ENCODE results near the gene GPR84.
"Not testable (repeated sequence)": the region's sequence is repeated elsewhere in the genome, so short reads cannot be mapped to it uniquely, and the experiment has no call there.

GPR84 gene

GRCh38 chr12:54355104-54355815 is 9.0 kb downstream of the GPR84 start:
- DNase-seq (ENCODE audit: low read depth), result no peak

DNA sequence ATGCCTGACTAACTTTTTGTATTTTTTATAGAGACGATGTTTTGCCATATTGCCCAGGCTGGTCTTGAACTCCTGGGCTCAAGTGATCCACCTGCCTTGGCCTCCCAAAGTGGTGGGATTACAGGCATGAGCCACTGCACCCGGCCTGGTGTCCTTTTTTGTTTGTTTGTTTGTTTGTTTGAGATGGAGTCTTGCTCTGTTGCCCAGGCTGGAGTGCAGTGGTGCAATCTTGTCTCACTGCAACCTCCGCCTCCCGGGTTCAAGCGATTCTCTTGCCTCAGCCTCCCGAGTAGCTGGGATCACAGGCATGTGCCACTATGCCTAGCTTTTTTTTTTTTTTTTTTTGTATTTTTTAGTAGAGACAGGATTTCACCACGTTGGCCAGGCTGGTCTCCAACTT is 10.0 kb downstream of the GPR84 start:
- DNase-seq (ENCODE audit: low read depth), result not testable (repeated sequence)

- no peak for DNase-seq (ENCODE audit: low read depth)
These were observed 11.1 kb downstream of the GPR84 start for GRCh38 chr12:54352891-54353874.

DNA sequence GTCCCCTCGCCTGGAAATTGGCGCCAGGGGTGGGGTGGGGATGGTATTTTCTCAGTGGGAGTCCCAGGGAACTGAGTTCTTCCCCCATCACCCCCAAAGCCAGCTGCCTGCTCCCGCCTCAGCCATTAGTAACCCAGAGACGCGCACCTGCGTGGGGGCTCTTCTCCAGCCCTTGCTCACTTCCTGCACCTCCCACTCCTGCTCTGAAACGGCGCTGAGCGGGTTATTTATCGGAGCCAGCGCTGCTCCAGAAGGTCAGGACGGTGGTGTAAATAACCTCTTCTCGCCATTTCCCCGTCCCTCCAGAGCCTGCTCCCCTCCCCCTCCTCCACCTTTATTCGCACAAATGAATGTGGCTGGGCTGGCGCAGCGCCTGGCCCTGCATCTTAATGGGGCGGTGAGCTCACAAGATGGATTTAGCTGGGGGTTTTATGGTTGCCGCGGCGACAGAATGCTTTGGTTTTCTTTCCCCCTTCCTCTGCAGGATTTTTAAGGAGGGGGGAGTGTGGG is 12.2 kb downstream of the GPR84 start:
- peak; percentile 27 for DNase-seq (ENCODE audit: low read depth)

DNA sequence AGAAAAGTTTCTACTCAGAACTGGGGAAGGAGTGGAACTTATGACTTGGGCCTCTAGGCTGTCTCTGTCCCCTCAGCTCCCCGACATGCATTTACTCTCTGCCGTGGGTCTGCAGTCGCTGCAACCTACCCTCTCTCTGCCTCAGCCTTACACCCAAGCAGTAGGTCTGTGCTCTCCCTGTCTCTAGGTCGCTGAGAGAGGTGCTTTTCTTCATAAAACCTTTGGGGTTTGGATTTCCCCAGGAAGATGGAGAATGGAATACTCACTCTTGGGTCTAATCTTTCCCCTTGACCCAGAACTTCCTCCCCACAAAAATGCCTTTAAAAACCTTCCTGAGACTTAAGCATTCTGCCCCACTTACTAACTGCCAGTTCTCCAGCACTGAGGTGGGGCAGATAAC is 12.9 kb downstream of the GPR84 start:
- no peak for DNase-seq (ENCODE audit: low read depth)

GRCh38 chr12:54350743-54351142 is 13.5 kb downstream of the GPR84 start:
- no peak for DNase-seq (ENCODE audit: low read depth)

GRCh38 chr12:54349679-54350078 is 14.6 kb downstream of the GPR84 start:
- DNase-seq (ENCODE audit: low read depth), result no peak

DNA sequence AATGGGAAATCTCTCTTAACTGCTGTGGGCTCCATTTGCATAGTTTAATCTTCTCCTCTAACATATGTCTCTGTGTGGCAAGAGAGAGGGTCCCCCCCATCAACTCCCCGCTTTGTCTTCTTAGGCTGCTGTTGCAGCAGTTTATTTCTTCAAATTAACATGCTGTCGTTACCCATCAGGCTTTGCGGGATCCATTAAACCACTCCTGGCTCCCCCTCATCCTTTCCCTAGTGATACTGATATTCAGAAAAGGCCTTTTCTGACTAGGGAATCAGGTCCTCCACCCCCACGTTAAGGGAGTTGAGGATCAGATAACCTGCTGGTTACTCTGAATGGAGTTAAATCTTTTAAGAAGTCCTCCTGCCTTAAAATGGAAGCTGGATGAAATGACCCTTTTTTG is 15.2 kb downstream of the GPR84 start:
- no peak for DNase-seq (ENCODE audit: low read depth)

DNA sequence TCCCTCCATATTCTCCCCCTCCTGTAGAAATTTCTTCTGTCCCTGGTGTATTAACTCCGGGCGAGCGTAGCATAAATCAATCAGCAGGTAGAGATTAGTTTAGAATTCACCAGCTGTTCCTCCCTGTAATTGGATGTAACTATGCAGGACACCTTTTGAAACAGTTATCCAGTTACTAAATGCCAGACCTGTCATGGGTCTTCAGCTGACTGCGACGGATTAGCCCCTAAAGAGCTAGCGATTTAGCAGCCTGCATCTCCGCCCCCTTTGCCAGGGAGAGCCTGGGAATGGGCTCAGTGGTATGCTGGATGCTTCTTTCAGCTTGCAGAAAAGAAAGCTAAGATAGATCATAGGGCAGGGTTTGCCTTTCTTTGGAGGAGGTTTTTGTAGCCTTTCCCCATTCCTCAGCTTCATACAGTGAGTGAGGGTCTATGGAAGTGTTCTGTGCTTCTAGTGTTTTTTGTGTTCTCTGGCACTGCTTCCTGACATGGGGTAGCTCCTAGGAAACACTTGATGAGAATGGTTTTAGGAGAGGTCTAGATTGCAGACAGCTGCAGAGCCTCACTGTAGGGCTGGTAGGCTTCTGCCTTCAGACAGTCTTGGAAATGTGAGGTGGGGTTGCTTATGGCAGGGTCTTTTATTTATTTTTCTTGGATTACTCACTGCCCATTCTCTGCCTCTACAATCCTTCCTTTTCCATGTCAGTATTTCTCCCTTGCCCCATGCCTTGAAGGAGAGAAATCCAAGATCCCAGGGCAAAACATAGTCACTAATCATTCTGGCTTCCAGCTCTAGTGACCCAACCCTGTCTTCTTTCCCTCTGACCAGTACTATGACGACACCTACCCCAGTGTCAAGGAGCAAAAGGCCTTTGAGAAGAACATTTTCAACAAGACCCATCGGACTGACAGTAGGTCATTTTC is 22.6 kb downstream of the GPR84 start:
- DNase-seq (ENCODE audit: low read depth), result no peak

DNA sequence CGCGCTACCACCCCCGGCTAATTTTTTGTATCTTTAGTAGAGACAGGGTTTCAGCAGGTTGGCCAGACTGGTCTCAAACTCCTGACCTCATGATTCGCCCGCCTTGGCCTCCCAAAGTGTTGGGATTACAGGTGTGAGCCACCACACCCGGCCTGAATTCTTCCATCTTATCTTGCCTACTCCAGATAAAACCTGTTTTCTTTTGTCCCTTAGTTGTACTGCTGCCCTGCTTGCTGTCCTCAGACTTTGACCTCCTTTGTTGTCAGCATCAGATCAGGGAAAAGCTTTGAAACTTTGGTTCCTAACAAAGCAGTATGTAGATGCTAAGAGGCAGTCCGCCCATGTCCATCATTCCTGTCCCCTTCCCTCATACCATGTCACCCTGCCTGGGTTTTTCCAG is 23.4 kb downstream of the GPR84 start:
- DNase-seq (ENCODE audit: low read depth), result no peak

- DNase-seq (ENCODE audit: low read depth), result no peak
These were observed 25.5 kb downstream of the GPR84 start for GRCh38 chr12:54338698-54339296.

- DNase-seq (ENCODE audit: low read depth), result no peak
These were observed 26.2 kb downstream of the GPR84 start for GRCh38 chr12:54337854-54338650.

- no peak for DNase-seq (ENCODE audit: low read depth)
These were observed 26.9 kb downstream of the GPR84 start for GRCh38 chr12:54337280-54337842.

- no peak for DNase-seq (ENCODE audit: low read depth)
These were observed 30.8 kb downstream of the GPR84 start for GRCh38 chr12:54333420-54334034.

DNA sequence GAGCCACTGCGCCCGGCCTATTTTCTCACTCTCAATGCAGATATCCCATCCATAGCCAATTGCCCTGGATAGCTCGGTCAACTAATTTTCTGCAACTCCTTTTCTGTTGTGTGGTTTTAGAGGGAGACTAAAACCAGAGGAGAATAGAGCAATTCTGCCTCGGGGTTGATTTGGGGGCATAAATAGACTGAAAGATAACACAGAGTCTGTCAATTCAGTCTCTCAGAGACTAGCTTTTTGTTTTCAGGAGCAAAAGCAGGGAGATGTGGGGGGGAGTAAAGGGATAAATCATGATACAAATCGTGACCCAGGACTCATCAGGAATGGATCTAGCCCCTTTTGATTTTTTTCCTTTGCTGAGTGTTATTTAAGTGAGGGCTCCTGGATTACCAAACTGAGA is 32.8 kb downstream of the GPR84 start:
- no peak for DNase-seq (ENCODE audit: low read depth)

DNA sequence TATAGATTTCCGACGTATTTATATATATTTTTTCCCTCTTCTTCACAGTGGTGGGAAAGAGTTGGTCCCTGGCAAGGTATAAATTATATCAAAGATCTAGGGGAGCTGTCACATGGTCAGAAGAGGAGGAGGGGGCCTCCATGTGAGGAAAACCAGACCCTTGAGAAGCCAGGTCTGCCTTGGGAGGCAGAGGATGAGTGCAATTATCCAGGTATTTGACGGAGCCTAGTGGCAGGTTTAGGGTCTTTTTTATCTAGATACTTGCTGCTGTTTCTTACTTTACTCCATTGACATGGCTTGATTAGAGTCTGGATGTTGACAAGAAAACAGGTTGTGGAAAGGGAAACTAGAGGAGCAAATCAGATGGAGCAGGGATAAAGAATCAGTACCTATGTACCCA is 33.8 kb downstream of the GPR84 start:
- no peak for DNase-seq (ENCODE audit: low read depth)

DNA sequence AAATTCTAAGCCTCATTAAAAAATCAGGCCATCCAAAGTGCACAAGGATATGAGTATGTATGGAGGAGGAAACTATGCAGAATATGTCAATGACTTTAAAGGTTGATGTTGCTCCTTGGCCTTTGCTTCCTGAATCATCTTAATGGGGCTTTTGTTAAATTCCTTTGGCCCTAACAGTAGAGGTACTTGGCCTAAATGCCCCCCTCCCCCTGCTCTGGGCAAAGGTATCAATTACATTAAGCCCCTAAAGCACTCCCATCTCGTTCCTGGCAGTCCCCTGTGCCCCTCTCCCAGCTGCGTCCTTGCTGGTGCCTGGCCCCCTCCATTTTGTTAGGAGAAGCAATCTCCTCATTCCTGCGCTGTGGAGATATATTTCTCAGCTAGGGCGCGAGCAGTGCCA is 34.5 kb downstream of the GPR84 start:
- DNase-seq (ENCODE audit: low read depth), result no peak

DNA sequence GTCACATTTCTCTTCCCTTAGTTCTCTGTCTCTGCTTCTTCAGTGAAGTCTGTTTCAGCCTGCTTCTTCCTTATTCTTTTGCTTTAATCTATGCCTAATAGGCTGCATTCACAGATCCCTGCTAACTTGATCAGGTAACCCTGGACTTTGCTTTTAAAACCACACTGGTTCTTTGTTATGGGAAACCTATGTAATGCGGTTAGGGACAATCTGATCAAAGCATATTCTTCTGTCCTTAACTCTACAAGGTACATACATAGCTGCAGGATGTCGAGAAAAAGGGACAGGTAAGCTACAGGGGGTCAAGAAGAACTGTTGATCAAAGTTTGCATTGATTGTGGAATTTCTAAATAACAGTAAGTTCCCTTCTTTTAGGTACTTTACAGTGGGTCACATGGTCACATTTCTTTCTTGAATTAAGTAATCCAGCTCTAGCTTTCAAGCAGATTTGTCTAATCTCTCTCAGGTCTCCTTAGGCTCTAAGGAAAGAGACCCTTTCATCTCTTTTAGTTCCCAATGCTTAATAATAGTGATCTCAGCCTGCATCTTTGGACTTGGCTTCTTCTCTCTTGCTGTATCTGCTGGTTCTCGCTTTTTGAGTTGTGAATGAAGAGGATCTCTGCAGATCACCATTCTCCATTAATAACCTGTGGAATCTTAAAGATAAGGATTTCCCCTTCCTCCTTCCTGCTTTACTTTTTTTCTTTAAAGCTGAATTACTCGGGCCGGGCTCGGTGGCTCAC is 35.5 kb downstream of the GPR84 start:
- no peak for DNase-seq (ENCODE audit: low read depth)

- not testable (repeated sequence) for DNase-seq (ENCODE audit: low read depth)
These were observed 38.7 kb downstream of the GPR84 start for GRCh38 chr12:54325442-54326109.

All from activated T-cell treated with anti-CD3 and anti-CD28 coated beads for 48 hours (primary cell).